ENCODE data around the gene FARP1.

DNA sequence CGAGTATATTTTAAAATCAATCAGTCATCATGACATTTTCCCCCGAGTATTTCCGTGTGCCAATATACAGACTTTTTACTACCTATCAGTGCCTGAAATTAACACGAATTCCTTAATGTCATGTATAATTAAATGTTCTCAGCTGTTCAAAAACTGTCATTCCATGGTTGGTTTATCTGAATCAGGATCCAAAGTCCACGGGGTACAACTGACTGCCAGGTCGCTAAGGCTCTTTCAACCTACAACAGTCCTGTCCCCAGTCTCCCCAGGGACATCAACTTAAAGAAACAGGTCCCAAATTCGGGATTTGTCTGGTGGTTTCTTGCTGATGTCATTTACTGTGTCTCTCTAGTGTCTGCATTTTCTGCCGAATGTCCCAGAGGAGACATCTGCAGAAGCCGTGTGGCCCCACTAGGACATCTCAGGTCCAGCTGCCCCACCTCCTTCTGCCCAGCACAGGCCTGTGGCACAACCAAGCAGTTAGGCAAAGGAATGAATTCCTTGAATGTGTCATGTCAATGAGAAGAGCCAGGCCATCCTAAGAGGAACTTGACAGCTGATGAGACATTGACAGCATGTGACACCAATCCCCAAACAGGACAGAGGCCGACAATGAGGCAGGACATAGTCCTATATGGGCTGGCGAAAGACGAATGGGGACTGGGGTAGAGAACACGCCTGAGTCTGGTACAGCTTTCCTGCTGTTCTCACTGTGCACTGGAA is 324.5 kb downstream of the FARP1 start:
- TF ChIP-seq, protein P1, sequence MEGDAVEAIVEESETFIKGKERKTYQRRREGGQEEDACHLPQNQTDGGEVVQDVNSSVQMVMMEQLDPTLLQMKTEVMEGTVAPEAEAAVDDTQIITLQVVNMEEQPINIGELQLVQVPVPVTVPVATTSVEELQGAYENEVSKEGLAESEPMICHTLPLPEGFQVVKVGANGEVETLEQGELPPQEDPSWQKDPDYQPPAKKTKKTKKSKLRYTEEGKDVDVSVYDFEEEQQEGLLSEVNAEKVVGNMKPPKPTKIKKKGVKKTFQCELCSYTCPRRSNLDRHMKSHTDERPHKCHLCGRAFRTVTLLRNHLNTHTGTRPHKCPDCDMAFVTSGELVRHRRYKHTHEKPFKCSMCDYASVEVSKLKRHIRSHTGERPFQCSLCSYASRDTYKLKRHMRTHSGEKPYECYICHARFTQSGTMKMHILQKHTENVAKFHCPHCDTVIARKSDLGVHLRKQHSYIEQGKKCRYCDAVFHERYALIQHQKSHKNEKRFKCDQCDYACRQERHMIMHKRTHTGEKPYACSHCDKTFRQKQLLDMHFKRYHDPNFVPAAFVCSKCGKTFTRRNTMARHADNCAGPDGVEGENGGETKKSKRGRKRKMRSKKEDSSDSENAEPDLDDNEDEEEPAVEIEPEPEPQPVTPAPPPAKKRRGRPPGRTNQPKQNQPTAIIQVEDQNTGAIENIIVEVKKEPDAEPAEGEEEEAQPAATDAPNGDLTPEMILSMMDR (IDR thresholded peaks at IDR 0.05) = no peak
- TF ChIP-seq POLR2A (IDR thresholded peaks at IDR 0.05) = no peak
